ENCODE measurements around the gene EPRS1.
A peak's percentile ranks its signal among the peaks of the same experiment; 100 is the strongest.
"Not testable (repeated sequence)": the region's sequence is repeated elsewhere in the genome, so short reads cannot be mapped to it uniquely, and the experiment has no call there.

Gene EPRS1

DNA sequence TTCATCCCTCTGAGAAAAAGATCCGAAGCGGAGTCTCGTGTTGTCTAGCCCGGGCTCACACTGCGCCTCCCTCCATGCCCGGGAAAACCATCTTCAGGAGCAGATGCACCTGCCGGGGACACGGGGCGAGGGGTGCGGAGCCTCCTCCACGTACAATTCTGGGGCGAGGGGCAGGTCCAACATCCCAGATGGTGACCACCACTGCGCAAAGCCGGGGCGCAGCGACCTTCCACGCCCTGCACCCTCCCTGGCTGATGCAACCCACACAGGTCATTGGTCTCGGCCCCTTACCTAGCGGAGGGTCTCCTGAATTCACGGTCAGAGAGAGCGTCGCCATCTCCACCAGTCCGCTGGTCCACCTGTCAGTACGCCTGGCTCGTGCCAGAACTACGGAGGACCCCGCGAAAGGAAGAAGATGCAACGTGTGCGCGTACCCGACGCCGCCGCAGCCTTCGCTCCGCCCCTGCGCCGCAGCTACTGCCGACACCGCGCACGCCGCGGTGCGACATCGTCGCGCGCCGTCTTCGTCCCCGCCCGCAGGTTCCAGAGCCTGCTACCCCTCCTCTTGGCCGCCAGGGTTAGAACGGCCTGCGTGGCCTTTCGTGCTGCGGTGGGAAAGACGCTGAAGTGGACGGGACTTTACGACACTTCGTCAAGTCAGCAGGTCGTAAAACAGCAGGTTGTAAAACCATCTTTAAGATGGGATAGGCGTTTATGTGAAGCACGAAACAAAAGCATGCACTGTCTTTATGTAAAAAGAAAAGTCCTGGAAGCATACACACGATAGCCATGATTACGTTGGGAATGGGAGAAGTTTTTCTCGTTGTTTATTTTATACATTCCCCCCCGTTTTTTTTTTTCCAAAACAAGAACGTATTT is at the start of gene EPRS1:
EPRS1 (minus strand) TSS at position 454 of the 879 bp plus-strand sequence; CDS start at position 337, 117 bp downstream.
- DNase-seq (ENCODE audit: low spot score), result peak; percentile 94

GRCh38 chr1:220094016-220094911 is 48.0 kb upstream of the EPRS1 start, which contains the start of gene IARS2:
IARS2 (plus strand) TSS chr1:220094132; CDS start chr1:220094217, 85 bp downstream.
- peak; percentile 84 for DNase-seq (ENCODE audit: low spot score)

GRCh38 chr1:220093361-220094015 is 47.2 kb upstream of the EPRS1 start:
- no peak for DNase-seq (ENCODE audit: low spot score)

- DNase-seq (ENCODE audit: low spot score), result no peak
Observed at GRCh38 chr1:220092694-220093093, 46.4 kb upstream of the EPRS1 start.

GRCh38 chr1:220089650-220090556 is 43.6 kb upstream of the EPRS1 start, which contains the start of gene BPNT1:
BPNT1 (minus strand) TSS chr1:220089788; CDS start chr1:220079846, 9,942 bp downstream.
- peak; percentile 97 for DNase-seq (ENCODE audit: low spot score)

DNA sequence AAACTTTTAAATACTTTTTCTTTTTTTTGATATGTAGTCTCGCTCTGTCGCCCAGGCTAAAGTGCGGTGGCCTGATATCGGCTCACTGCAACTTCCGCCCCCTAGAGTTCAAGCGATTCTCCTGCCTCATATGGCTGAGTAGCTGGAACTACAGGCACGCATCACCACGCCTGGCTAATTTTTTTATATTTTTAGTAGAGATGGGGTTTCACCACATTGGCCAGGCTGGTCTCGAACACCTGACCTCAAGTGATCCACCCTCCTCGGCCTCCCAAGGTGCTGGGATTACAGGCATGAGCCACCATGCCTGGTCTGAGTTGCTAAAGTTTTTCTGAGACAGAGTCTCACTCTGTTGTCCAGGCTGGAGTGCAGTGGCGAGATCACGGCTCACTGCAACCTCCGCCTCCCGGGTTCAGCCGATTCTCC is 40.0 kb upstream of the EPRS1 start:
- not testable (repeated sequence) for DNase-seq (ENCODE audit: low spot score)

GRCh38 chr1:220084460-220084859 is 38.2 kb upstream of the EPRS1 start:
- no peak for DNase-seq (ENCODE audit: low spot score)

DNA sequence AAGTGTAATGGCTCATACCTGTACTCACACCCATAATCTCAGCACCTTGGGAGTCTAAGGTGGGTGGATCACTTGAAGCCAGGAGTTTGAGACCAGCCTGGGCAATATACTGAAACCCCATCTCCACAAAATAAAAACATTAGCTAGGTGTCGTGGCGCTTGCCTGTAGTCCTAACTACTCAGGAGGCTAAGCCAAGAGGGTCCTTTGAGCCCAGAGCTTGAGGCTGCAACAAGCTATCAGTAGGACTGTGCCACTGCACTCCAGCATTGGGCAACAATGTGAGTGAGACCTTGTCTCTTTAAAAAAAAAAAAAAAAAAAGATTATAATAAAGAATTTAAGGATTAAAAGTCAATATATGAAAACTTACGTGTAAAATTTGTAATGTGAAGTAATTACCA is 31.6 kb upstream of the EPRS1 start:
- no peak for DNase-seq (ENCODE audit: low spot score)

GRCh38 chr1:220076861-220077762 is 30.8 kb upstream of the EPRS1 start:
- DNase-seq (ENCODE audit: low spot score), result no peak

GRCh38 chr1:220067269-220068204 is 21.2 kb upstream of the EPRS1 start:
- no peak for DNase-seq (ENCODE audit: low spot score)

GRCh38 chr1:220062629-220063028 is 16.3 kb upstream of the EPRS1 start:
- no peak for DNase-seq (ENCODE audit: low spot score)

DNA sequence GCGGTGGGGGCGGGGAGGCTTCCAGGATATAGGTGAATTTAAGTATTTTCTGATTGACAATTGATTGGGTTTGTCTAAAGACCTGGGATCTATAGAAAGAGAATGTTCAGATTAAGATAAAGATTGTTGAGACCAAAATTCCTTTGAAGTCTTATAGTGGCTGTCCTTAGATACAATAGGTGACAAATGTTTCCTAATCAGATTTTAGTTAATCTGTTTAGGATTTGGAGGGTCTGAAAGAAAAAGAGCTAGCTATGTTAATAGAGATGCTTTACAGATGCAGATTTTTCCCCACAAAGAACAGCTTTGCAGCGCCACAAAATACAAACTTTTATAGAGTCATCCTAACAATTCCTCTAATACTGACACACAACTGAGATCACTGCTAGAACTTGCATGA is 14.6 kb upstream of the EPRS1 start:
- no peak for DNase-seq (ENCODE audit: low spot score)

DNA sequence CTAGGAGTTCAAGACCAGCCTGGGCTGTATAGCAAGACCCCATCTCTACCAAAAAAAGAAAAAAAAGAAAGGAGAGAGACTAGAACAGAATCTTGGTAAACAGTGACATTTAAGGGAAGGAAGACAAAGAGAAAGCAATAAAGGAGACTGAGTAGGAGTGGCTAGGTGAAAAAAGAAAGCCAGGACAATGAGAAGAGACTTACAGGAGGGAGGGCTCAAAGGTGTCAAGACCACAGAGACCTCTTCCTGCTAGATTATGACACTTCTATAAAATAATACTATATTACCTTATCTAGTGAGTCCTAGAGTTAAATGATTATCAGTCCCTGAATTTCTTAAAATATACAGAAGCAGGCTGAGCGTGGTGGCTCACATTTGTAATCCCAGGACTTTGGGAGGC is 10.1 kb upstream of the EPRS1 start:
- DNase-seq (ENCODE audit: low spot score), result no peak

DNA sequence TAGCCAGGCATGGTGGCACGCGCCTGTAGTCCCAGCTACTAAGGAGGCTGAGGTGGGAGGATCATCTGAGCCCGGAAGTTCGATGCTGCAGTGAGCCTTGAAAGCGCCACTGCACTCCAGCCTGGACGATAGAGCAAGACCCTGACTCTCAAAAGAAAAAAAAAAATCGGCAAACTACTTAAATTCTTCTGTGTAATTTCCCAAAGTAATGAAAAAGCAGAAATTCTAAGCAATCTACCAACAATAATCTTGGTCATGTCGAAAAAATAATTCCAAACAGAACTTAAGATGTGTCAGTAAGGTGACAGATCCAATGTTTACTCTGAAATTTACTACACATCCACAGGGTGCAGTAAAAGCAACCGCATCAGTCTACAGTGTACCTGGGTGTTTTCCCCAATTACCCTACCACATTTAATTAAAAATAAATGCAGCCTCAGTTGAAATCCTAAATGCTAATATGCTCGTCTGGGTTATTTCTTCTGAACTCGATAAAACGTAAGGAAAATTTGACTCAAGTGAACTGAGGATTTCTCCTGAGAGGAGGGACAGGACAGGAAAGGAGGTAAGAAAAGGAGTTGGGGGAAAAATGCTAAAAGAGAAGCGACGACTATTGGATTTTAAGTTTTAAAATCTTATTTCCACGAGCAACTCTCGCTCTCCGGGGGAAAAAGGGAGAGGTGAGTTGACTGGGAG is 801 bp downstream of the EPRS1 start:
- DNase-seq (ENCODE audit: low spot score), result peak; percentile 43

DNA sequence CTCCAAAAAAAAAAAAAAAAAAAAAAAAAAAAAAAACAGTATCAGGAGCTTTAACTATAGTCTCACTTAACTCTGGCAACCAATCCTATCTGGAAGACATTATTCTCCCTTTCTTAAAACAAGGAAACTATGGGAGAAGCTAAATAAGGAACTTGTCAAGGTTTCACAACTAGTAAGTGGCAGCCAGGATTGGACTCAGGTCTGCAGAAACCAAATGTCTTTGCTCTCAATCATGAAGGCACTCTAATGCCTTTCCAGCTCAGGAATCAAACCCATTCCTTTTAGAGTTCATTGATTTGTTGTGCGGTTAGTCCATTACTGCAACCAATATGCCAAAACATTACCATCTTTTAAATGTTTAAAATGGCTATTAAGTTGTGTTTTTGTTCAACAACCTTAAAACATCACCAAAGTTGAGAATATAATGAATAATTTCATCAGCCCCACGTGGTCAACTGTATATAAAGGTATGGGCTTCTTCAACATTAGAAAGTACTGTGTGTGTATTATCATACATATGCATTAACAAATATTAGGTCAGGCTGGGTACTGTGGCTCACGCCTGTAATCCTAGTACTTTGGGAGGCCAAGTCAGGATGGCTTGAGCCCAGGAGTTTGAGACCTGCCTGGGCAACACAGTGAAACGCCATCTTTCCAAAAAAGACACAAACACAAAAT is 1.5 kb downstream of the EPRS1 start:
- DNase-seq (ENCODE audit: low spot score), result no peak

GRCh38 chr1:220043646-220044045 is 2.7 kb downstream of the EPRS1 start:
- no peak for DNase-seq (ENCODE audit: low spot score)

DNA sequence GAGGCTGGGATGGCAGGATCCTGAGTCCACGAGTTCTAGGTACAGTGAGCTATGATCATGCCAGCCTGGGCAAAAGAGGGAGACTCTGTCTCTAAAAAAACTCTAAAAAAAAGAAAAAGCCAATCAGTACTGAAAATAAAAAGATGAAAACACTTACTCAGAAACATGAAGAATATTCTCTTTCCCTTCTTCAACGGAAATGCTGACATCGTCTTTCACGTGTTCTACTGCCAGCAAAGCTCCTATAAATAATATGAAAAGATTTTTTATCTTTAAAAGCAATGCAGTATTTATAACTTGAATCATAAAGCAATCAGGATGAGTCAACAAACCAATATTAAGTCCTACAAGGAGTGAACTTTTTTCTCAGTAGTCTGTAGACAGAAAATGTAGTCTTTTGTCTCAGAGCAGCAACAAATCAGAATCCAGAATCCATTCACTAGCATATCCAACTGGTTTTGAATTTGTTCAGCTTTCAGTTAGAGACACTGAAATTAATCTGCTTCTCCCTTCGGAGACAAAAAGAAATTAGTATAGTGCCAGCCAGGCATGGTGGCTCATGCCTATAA is 6.2 kb downstream of the EPRS1 start:
- no peak for DNase-seq (ENCODE audit: low spot score)
